ENCODE data around the gene CORO2A. TPM values are rescaled to one million over a fixed set of nuclear protein-coding genes. Genes with fewer than 3 reads are reported as not detected.

Gene CORO2A
- total and polyA plus RNA-seq, 2 of the 13 experiments (the other 11 are each of a cell fraction or from before 2014, with no cell fraction given): 14.4 to 15.3 TPM

DNA sequence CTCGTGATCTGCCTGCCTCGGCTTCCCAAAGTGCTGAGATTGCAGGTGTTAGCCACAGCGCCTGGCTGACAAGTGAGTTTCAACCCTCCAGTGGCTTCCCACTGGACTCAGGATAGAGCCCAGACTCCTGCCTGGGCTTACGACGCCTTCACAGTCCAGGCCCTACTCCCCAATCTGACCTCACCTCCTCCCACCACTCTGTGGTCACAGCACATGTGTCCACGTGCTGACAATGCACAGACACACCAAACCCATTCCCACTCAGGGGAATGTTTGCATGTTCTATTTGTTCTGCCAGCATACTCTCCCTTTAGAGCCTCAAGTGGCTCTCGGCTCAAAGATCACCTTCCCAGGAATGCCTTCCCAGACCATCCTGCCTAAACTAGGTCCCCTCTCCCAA, 42.3 kb downstream of the CORO2A start (continued):
- TF ChIP-seq, protein P1, sequence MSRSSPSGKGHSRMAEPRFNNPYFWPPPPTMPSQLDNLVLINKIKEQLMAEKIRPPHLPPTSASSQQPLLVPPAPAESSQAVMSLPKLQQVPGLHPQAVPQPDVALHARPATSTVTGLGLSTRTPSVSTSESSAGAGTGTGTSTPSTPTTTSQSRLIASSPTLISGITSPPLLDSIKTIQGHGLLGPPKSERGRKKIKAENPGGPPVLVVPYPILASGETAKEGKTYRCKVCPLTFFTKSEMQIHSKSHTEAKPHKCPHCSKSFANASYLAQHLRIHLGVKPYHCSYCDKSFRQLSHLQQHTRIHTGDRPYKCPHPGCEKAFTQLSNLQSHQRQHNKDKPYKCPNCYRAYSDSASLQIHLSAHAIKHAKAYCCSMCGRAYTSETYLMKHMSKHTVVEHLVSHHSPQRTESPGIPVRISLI (CRISPR knock-in tag; IDR thresholded peaks at IDR 0.05; ENCODE audit: borderline replicate concordance): no peak
- TF ChIP-seq, protein P2, sequence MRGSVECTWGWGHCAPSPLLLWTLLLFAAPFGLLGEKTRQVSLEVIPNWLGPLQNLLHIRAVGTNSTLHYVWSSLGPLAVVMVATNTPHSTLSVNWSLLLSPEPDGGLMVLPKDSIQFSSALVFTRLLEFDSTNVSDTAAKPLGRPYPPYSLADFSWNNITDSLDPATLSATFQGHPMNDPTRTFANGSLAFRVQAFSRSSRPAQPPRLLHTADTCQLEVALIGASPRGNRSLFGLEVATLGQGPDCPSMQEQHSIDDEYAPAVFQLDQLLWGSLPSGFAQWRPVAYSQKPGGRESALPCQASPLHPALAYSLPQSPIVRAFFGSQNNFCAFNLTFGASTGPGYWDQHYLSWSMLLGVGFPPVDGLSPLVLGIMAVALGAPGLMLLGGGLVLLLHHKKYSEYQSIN (CRISPR knock-in tag; IDR thresholded peaks at IDR 0.05; ENCODE audit: borderline replicate concordance): no peak
- no peak for TF ChIP-seq ZNF564 (CRISPR knock-in tag; IDR thresholded peaks at IDR 0.05)
- TF ChIP-seq, protein P3, sequence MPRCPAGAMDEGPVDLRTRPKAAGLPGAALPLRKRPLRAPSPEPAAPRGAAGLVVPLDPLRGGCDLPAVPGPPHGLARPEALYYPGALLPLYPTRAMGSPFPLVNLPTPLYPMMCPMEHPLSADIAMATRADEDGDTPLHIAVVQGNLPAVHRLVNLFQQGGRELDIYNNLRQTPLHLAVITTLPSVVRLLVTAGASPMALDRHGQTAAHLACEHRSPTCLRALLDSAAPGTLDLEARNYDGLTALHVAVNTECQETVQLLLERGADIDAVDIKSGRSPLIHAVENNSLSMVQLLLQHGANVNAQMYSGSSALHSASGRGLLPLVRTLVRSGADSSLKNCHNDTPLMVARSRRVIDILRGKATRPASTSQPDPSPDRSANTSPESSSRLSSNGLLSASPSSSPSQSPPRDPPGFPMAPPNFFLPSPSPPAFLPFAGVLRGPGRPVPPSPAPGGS (CRISPR knock-in tag; IDR thresholded peaks at IDR 0.05): no peak
- TF ChIP-seq, protein P4, sequence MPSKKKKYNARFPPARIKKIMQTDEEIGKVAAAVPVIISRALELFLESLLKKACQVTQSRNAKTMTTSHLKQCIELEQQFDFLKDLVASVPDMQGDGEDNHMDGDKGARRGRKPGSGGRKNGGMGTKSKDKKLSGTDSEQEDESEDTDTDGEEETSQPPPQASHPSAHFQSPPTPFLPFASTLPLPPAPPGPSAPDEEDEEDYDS (CRISPR knock-in tag; IDR thresholded peaks at IDR 0.05): no peak
- no peak for TF ChIP-seq SRSF4 (IDR thresholded peaks at IDR 0.05; ENCODE audit: low read depth, low read length, poor library complexity, severe bottlenecking)
- peak; percentile 78; the same call in 1 of the 2 replicates for TF ChIP-seq DNMT3B (CRISPR knock-in tag; conservative IDR thresholded peaks at IDR 0.05)
- no peak for TF ChIP-seq ZZZ3 (CRISPR knock-in tag; IDR thresholded peaks at IDR 0.05; ENCODE audit: borderline replicate concordance)
- TF ChIP-seq, protein P5, sequence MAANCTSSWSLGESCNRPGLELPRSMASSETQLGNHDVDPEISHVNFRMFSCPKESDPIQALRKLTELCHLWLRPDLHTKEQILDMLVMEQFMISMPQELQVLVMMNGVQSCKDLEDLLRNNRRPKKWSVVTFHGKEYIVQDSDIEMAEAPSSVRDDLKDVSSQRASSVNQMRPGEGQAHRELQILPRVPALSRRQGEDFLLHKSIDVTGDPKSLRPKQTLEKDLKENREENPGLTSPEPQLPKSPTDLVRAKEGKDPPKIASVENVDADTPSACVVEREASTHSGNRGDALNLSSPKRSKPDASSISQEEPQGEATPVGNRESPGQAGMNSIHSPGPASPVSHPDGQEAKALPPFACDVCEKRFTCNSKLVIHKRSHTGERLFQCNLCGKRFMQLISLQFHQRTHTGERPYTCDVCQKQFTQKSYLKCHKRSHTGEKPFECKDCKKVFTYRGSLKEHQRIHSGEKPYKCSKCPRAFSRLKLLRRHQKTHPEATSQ (CRISPR knock-in tag; IDR thresholded peaks at IDR 0.05; ENCODE audit: borderline replicate concordance): no peak
- TF ChIP-seq, protein P6, sequence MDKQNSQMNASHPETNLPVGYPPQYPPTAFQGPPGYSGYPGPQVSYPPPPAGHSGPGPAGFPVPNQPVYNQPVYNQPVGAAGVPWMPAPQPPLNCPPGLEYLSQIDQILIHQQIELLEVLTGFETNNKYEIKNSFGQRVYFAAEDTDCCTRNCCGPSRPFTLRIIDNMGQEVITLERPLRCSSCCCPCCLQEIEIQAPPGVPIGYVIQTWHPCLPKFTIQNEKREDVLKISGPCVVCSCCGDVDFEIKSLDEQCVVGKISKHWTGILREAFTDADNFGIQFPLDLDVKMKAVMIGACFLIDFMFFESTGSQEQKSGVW (CRISPR knock-in tag; IDR thresholded peaks at IDR 0.05; ENCODE audit: borderline replicate concordance): no peak
- TF ChIP-seq, protein P7, sequence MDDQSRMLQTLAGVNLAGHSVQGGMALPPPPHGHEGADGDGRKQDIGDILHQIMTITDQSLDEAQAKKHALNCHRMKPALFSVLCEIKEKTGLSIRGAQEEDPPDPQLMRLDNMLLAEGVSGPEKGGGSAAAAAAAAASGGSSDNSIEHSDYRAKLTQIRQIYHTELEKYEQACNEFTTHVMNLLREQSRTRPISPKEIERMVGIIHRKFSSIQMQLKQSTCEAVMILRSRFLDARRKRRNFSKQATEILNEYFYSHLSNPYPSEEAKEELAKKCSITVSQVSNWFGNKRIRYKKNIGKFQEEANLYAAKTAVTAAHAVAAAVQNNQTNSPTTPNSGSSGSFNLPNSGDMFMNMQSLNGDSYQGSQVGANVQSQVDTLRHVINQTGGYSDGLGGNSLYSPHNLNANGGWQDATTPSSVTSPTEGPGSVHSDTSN (CRISPR knock-in tag; IDR thresholded peaks at IDR 0.05; ENCODE audit: borderline replicate concordance): no peak
- TF ChIP-seq NR2F1 (CRISPR knock-in tag; IDR thresholded peaks at IDR 0.05): no peak
- TF ChIP-seq TGIF2 (CRISPR knock-in tag; IDR thresholded peaks at IDR 0.05): peak; percentile 41; the same call in 1 of the 2 replicates
- TF ChIP-seq, protein P8, sequence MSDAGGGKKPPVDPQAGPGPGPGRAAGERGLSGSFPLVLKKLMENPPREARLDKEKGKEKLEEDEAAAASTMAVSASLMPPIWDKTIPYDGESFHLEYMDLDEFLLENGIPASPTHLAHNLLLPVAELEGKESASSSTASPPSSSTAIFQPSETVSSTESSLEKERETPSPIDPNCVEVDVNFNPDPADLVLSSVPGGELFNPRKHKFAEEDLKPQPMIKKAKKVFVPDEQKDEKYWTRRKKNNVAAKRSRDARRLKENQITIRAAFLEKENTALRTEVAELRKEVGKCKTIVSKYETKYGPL (CRISPR knock-in tag; IDR thresholded peaks at IDR 0.05): no peak
- TF ChIP-seq TAF15 (IDR thresholded peaks at IDR 0.05; ENCODE audit: low read depth, low read length, poor library complexity, severe bottlenecking): no peak
- no peak for TF ChIP-seq CREB1 (IDR thresholded peaks at IDR 0.05)
- TF ChIP-seq CREB1 (CRISPR knock-in tag; IDR thresholded peaks at IDR 0.05): no peak
- TF ChIP-seq, protein P9, sequence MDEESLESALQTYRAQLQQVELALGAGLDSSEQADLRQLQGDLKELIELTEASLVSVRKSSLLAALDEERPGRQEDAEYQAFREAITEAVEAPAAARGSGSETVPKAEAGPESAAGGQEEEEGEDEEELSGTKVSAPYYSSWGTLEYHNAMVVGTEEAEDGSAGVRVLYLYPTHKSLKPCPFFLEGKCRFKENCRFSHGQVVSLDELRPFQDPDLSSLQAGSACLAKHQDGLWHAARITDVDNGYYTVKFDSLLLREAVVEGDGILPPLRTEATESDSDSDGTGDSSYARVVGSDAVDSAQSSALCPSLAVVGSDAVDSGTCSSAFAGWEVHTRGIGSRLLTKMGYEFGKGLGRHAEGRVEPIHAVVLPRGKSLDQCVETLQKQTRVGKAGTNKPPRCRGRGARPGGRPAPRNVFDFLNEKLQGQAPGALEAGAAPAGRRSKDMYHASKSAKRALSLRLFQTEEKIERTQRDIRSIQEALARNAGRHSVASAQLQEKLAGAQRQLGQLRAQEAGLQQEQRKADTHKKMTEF (CRISPR knock-in tag; IDR thresholded peaks at IDR 0.05): 0 out of 2 replicates have a peak, but pooled peaks have one; percentile 24
- no peak for TF ChIP-seq ZNF460 (CRISPR knock-in tag; IDR thresholded peaks at IDR 0.05; ENCODE audit: borderline replicate concordance)

Measured in HepG2 (cell line).